Testis (tissue), 2 donors: Measurements from ENCODE around the gene MYO7A.

Experiments
- CTCF ChIP-seq, 3 experiments: fragments of 450-650 bp in 2 of 3; fragments of 200-600 bp in 1 of 3; sonication (generic) in 1 of 3; IDR thresholded peaks; one replicate each; pipeline ENCODE4 v1.5.1; 2016 to 2019; ENCODE audit warnings: antibody characterized with exemption in 3 of 3, mild to moderate bottlenecking in 2 of 3, moderate library complexity in 1 of 3
- POLR2A ChIP-seq: fragments of 450-650 bp; IDR thresholded peaks from one replicate; pipeline ENCODE4 v1.6.1; 2017; ENCODE audit warnings: antibody characterized with exemption, mild to moderate bottlenecking, moderate library complexity

- TF ChIP-seq CTCF (IDR thresholded peaks at IDR 0.05) (no peak), POLR2A (no peak)
These were observed 12.3 kb downstream of the MYO7A start for GRCh38 chr11:77140231-77140851.
